ENCODE data around the gene CDK7.

Gene CDK7

GRCh38 chr5:69234457-69235268, at the start of gene CDK7:
CDK7 (plus strand) TSS chr5:69234886; CDS start chr5:69234976, 90 bp downstream.
- DNase-seq (ENCODE audit: low read depth), result peak; percentile 92
- TF ChIP-seq POLR2A (IDR thresholded peaks at IDR 0.05; ENCODE audit: extremely low read depth, insufficient read length) (peak; percentile 78), MYC (IDR thresholded peaks at IDR 0.05; ENCODE audit: low read depth, low read length) (peak; percentile 81)
- TF ChIP-seq, protein P1, sequence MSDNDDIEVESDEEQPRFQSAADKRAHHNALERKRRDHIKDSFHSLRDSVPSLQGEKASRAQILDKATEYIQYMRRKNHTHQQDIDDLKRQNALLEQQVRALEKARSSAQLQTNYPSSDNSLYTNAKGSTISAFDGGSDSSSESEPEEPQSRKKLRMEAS (IDR thresholded peaks at IDR 0.05; ENCODE audit: low read depth, low read length), result peak; percentile 97
- TF ChIP-seq, protein P2, sequence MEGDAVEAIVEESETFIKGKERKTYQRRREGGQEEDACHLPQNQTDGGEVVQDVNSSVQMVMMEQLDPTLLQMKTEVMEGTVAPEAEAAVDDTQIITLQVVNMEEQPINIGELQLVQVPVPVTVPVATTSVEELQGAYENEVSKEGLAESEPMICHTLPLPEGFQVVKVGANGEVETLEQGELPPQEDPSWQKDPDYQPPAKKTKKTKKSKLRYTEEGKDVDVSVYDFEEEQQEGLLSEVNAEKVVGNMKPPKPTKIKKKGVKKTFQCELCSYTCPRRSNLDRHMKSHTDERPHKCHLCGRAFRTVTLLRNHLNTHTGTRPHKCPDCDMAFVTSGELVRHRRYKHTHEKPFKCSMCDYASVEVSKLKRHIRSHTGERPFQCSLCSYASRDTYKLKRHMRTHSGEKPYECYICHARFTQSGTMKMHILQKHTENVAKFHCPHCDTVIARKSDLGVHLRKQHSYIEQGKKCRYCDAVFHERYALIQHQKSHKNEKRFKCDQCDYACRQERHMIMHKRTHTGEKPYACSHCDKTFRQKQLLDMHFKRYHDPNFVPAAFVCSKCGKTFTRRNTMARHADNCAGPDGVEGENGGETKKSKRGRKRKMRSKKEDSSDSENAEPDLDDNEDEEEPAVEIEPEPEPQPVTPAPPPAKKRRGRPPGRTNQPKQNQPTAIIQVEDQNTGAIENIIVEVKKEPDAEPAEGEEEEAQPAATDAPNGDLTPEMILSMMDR (IDR thresholded peaks at IDR 0.05; ENCODE audit: low read depth, low read length), result no peak
- H3K4me3 ChIP-seq (ENCODE audit: low read depth, low read length), result peak within 1 kb of the TSS; percentile 90

DNA sequence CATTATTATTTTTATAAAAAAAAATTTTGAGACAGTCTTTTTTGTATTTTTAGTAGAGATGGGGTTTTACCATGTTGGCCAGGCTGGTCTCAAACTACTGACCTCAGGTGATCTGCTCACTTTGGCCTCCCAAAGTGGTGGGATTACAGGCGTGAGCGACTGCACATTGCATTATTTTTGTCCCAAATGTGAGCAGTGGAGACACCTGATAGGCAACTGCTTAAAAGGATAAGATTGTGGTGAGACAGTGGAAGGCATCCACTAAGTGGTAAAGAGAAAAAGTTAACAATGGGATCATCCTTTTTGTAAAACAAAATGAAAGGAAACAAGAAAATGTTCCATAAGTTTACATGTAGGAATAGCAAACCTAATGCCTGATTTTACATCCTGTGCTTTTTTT, 47.3 kb upstream of the CDK7 start:
- no peak overlapping the region for H3K4me3 ChIP-seq (ENCODE audit: low read depth, low read length)
- TF ChIP-seq POLR2A (IDR thresholded peaks at IDR 0.05; ENCODE audit: extremely low read depth, insufficient read length) (no peak), MYC (IDR thresholded peaks at IDR 0.05; ENCODE audit: low read depth, low read length) (no peak)
- TF ChIP-seq, protein P1 (IDR thresholded peaks at IDR 0.05; ENCODE audit: low read depth, low read length), result no peak
- TF ChIP-seq, protein P2 (IDR thresholded peaks at IDR 0.05; ENCODE audit: low read depth, low read length), result no peak
- DNase-seq (ENCODE audit: low read depth), result no peak

GRCh38 chr5:69188811-69189161, 45.9 kb upstream of the CDK7 start:
- H3K4me3 ChIP-seq (ENCODE audit: low read depth, low read length), result peak overlapping the region; percentile 94
- no peak for DNase-seq (ENCODE audit: low read depth)
- TF ChIP-seq POLR2A (IDR thresholded peaks at IDR 0.05; ENCODE audit: extremely low read depth, insufficient read length), result no peak
- TF ChIP-seq, protein P2 (IDR thresholded peaks at IDR 0.05; ENCODE audit: low read depth, low read length), result no peak
- TF ChIP-seq MYC (IDR thresholded peaks at IDR 0.05; ENCODE audit: low read depth, low read length), result no peak
- TF ChIP-seq, protein P1 (IDR thresholded peaks at IDR 0.05; ENCODE audit: low read depth, low read length), result no peak

GRCh38 chr5:69189162-69190086, 45.3 kb upstream of the CDK7 start, which contains the start of gene CENPH:
CENPH (plus strand) TSS chr5:69189583; CDS start chr5:69189635, 52 bp downstream.
- peak within 1 kb of the TSS; percentile 94 for H3K4me3 ChIP-seq (ENCODE audit: low read depth, low read length)
- TF ChIP-seq MYC (IDR thresholded peaks at IDR 0.05; ENCODE audit: low read depth, low read length), result peak; percentile 76
- TF ChIP-seq, protein P1 (IDR thresholded peaks at IDR 0.05; ENCODE audit: low read depth, low read length), result peak; percentile 68; the same call in 1 of the 2 replicates
- TF ChIP-seq, protein P2 (IDR thresholded peaks at IDR 0.05; ENCODE audit: low read depth, low read length), result no peak
- peak; percentile 66 for TF ChIP-seq POLR2A (IDR thresholded peaks at IDR 0.05; ENCODE audit: extremely low read depth, insufficient read length)
- peak; percentile 94 for DNase-seq (ENCODE audit: low read depth)

- H3K4me3 ChIP-seq (ENCODE audit: low read depth, low read length), result no peak overlapping the region
- TF ChIP-seq, protein P1 (IDR thresholded peaks at IDR 0.05; ENCODE audit: low read depth, low read length), result no peak
- TF ChIP-seq POLR2A (IDR thresholded peaks at IDR 0.05; ENCODE audit: extremely low read depth, insufficient read length), result no peak
- no peak for TF ChIP-seq MYC (IDR thresholded peaks at IDR 0.05; ENCODE audit: low read depth, low read length)
- TF ChIP-seq, protein P2 (IDR thresholded peaks at IDR 0.05; ENCODE audit: low read depth, low read length), result no peak
- no peak for DNase-seq (ENCODE audit: low read depth)
Observed at GRCh38 chr5:69202497-69202896, 32.2 kb upstream of the CDK7 start.

Data from NB4 (cell line).